ENCODE results near the gene SH3BP2.

SH3BP2 gene

DNA sequence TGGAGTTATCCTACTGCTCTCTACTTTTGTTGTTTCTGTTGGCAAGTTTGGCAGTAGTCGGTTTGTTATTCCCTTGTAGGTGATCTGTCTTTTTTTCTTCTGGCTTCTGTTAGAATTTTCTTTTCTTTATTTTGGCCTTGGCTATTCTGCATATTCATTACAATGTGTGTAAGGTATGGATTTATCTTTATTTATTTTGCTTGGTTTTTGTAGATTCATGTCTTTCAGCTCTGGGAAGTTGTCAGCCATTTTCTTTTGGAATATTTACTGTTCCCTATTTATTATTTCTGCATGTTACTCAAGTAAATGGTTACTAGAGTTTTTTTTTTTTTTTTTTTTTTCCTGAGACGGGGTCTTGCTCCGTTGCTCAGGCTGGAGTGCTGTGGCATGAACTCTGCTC is 63.4 kb downstream of the SH3BP2 start:
- no peak for DNase-seq (ENCODE audit: low spot score)

DNA sequence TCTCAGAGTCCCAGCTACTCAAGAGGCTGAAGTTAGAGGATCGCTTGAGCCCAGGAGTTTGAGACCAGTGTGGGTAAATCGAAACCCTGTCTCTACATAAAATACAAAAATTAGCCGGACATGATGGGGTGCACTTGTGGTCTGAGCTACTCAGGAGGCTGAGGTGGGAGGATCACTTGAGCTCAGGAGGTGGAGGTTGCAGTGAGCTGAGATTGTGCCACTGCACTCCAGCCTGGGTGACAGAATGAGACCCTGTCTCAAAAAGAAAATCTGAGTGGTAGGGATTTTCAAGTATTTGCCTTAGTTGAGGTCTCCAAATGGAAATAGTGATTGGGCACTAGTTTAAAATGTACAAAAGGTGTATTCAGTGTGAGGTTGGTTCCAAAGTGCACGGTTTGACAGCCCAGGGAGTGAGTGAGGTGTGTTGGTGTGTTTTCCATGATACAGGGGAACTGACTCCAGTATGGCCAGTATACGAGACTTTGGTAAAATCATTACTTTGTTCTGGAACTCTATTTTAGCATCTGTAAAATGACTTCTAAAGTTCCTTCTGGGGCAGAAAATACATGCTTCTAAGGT is 64.6 kb downstream of the SH3BP2 start:
- no peak for DNase-seq (ENCODE audit: low spot score)

DNA sequence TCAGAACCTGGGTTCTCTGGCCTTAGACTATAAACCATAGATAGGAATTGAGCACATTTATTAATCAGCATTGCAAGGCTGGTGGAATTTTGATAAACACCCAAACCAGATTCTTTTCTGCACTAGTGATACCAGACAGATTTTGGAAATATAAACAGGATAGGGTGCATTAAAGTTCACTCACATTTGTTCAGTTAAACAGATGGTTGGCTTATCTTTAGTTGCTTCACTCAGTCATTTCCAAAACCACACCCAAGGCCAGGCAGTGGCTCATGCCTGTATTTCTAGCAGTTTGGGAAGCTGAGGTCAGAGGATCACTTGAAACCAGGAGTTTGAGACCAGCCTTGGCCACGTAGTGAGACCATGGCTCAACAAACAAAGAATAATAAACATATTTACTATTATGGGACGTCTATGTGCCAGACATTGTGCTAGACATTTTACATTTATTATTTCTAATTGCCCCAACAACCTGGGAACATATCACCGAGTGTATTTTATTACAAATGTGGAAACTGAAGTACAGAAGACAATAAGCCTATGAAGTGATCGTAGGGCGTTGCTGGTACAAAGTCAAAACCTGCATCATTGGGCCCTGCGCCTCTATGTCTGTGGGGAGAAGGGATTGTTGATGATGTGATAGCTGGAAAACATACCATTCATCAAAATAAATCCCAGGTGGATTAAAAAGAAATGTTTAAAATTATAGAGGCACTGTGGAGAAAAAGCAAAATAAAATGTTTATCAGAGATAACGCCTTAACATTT is 65.7 kb downstream of the SH3BP2 start:
- peak; percentile 24 for DNase-seq (ENCODE audit: low spot score)

DNA sequence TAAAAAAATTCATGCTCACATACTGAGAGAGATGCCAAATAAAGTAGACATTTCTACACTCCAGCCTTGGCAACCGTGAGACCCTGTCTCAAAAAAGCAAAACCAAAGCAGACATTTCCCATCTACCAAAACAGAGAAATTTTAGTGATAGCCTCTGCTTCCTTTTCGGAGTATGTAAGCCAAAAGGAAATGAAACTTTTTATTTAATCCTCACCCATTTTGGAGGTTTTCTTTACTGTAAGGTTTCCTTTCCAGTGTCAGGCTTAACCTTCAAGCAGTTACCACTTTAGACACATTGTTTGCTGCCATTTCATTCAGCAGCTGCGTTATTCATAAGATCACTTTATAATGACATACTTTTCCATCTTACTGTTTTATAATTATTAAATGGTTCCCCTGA is 66.6 kb downstream of the SH3BP2 start:
- no peak for DNase-seq (ENCODE audit: low spot score)

DNA sequence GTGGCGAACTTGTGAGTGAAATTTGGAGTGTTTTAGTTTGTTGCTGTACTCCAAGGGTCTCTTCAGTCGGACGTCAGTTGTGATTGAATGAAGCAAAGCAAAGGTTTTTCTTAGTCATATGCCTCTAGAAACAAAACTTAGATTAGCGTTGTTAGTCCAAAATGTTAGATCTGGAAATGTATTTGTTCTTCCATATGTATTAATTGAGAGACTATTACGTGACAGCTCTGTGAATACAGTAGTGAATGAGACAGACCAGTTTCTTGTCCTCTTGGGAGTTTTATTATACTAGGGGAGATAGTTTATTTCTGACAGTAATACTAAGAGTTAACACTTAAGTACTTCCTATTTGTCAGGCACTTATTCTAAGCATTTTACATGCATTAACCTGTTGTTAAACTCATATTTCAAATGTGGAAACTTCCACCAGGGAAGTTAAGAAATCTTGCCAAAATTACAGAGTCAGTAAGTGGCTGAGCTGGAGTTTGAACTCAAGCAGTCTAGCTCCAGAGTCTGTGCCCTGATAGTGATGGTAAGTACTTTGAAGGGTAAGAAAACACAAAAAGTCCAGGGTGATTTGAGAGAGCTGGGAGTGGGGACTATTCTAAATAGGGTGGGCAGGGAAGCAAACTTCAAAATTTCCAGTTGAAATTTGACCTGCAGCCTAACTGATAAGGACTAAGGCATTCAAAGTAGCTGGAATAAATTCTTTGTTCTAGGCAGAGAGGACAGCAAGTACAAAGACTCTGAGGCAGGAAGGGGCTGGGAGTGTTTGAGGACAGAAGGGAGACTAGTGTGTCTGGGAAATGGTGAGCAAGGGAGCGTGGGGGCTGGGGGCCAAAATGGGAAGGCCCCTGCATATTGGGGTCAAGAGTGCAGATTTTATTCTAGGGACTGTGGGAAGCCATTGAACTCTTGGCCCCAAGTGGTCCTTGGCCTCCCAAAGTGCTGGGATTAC is 67.8 kb downstream of the SH3BP2 start:
- DNase-seq (ENCODE audit: low spot score) = no peak

DNA sequence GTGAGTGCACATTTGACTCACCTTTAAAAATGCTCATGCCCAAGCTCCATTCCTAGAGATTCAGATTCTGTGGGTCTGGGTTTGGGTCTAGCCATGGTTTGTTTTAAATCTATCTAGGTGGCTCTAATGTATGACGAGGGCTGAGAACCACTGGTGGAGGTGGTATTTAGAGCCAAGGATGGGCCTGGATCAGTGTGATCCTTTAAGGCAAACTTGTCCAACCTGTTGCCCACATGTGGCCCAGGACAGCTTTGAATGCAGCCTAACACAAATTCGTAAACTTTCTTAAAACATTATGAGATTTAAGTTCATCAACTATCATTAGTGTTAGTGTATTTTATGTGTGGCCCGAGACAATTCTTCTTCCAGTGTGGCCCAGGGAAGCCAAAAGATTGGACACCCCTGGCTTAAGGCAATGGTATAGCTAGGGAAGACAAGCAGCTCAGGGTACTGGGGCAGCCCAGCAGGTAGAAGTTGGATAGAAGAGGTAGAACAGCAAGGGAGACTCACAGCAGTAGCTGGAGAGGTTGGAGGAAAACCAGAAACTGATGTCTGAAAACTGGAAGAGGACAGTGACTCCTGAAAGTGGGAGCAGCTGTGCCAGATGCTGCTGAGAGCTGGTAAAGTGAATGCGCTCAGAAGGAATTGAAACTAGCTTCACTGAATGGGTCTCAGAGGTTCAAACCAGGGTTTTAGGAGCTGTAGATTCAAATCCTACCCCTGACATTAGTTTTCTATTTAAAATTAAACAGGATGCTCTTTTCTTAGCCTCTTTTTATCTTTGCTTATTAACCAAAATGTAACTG is 68.9 kb downstream of the SH3BP2 start:
- peak; percentile 18 for DNase-seq (ENCODE audit: low spot score)

DNA sequence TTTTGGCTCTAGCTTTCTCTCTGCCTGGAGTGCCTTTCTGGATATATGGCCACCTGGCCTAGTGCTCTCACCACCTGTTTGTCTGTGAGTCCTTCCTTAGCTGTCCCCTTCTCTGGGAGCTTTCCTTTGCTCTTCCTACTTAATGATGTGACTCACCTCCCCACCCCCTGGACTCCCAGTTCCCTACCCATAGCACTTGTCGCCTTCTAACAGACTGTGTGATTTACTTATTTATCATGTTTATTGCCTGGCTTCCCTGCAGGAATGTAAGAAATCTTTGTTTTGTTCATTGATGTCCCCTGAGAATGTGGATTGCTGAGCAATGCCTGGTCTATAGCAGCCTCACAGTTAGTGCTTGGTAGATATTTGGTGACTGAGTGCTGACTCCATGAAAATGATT is 69.6 kb downstream of the SH3BP2 start:
- DNase-seq (ENCODE audit: low spot score) = peak; percentile 82

DNA sequence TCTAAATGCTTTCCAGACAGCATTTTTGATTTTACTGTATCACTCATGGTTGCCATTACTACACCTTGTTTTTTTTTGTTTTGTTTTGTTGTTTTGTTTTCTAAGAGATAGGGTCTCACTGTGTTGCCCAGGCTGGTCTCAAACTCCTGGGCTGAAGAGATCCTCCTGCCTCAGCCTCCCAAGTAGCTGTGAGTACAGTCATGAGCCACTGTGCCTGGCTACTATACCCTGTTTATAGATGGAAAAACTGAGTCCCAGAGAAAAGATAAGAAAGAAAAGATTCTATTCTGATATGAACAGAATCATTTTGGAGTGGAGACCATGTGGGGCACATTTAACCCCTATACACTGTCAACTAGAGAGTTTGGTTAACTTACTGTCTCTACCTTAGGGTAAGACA is 70.8 kb downstream of the SH3BP2 start:
- no peak for DNase-seq (ENCODE audit: low spot score)

DNA sequence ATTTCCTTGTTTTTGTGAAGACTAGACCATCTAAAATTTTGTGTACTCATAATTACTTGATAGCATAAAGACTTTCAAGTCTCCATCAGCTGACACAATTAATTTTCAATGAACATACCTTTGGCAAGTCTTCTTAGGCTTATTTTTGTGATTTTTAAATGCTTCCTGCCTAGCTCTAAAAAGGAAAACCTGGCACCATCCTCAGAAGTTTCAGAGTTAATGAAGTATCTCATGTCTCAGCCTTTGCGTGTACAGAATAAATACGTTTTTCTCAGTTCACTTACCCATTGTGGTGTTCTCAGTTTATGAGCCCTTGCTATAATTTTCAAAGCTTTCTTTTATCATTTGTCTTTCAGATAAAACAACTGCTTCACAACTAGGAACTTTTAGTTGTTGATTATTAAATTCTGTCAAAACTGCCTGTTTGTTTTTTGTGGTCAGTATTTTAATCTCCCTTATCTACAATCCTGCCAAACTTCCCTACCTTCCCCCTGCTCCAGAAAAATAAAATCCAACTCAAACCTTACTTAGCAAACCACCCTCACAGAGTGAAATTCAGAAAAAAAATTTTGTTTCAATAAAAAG is 72.4 kb downstream of the SH3BP2 start:
- DNase-seq (ENCODE audit: low spot score) = no peak

DNA sequence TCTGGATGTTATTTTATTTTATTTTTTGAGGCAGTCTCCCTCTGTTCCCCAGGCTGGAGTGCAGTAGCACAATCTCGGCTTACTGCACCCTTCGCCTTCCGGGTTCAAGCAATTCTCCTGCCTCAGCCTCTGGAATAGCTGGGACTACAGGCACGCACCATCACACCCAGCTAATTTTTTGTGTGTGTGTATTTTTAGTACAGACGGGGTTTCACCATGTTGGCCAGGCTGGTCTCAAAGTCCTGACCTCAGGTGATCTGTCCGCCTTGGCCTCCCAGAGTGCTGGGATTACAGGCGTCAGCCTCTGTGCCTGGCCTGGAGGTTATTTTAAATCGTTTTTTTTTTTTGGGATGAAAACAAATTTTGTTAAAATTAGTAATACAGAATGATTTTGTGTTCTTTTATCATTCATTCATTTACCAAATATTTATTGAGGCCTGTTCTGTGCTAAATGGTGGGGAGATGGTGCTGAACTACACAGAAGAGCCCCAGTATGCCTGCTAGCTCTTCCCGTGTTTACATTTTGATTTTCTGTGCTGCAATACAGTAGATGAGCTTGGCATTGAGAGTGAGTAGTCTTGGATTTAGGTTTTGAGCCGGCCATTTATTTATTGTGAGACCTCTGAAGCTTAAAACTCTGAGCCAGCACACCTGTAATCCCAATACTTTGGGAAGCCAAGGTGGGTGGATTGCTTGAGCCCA is 73.4 kb downstream of the SH3BP2 start:
- DNase-seq (ENCODE audit: low spot score) = no peak

DNA sequence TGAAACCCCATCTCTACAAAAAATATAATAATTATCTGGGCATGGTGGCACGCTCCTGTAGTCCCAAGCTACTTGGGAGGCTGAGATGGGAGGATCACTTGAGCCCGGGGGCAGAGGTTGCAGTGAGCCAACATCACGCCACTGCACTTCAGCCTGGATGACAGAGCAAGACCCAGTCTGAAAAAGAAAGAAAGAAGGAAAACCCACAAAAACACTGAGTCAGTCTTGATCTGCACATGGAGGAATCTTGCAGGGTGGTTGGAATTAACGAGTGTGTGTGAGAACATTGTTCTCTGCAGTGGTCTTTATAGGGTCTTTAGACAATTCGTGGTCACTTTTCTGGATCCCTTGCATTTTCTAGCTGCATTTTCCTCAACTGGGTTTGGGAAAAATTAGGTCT is 74.0 kb downstream of the SH3BP2 start:
- no peak for DNase-seq (ENCODE audit: low spot score)

DNA sequence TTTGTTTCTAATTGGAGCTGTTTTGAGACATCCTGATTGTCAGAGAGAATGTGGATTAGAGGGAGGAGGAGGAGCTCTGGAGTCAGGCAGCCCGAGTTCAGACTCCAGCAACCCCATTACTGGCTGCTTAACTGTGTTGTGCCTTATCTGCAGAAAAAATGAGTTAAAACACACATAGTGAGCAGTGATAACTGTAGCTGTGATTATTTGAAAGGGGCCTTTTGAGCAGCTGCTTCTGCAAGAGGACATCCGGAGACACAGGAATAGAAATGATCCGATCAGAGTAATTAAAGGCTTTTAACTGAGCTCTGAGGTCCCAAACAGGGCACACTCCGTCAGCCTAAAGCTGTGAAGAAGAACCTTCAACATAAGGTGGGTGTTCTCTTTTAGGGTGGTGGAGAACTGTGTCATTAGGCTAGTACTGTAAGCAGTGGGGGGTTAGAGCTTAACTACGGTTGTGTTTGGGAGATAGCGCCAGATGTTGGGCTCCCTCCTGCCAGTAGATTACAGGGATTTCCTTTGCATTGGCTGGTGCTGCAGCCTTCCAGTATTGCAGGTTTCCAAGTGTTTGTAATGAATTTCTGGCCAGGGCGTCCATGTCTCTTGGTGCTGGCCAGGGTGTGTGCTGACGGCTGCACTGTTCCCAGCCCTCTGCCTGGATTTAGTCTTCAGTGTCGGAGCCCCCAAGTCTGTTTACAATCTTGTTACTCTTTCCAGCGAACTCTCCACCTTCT is 75.0 kb downstream of the SH3BP2 start:
- peak; percentile 44 for DNase-seq (ENCODE audit: low spot score)

DNA sequence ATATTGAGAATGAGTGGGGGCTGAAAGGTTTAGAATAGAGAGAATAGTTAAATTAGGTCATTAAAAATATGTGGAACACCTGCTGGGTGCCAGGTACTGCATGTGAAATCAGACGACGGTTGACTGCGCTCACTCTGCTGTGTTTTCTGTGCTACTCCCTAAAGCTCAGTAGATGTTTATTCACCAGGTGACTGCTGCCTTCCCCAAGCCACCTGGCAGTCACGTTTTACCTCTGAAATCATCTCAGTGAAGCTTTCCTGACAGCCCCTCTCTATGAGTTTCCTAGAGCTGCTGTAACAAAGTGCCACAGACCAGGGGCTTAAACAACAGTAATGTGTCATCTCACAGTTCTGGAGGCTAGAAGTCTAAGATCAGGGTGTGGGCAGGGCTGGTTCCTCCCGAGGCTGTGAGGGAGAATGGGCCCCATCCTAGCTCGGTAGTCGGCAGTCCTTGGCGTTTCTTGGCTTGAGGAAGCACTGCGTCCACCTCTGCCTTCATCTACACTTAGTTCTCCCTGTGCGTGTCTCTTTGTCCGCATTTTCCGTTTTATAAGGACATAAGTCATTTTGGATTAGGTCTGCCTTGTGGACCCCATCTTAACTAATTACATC is 76.1 kb downstream of the SH3BP2 start:
- DNase-seq (ENCODE audit: low spot score) = no peak

DNA sequence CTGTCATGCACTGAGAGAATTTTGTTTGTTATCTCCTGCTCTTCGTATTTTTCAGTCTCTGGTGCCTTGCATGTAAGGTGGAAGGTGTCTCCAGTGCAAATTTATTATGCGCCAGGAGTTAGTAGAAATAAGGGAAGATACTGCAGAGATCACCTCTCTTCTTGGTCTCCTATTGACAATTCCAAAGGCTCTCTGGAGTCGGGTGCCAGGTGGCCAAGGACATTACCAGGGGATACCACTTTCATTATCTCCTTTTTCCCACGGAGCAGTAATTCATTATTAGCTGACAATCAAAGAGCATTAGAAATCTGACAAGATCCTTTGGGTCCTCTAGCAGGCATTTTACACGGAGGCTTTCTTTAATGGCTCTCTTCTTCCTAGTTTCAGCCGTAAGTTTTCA is 76.8 kb downstream of the SH3BP2 start:
- DNase-seq (ENCODE audit: low spot score) = no peak

DNA sequence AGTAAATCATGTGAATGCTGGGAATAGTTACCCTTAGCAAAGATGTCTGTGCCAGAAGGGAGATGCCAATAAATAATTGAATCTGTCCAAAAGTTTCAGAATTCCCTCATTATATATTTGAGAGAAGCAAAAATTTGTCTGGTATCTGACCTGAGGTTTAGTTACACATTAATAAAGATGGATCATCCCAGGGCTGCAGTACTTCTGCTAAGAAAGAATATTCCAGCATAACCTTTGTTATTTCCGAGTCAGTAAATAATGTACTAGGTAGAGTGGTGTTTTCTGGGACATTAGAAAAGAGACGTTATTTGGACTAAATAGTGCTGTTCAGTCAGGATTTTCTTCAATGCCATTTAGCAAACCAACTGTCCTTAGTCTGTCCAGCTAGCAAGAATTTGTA is 77.2 kb downstream of the SH3BP2 start:
- DNase-seq (ENCODE audit: low spot score) = no peak

DNA sequence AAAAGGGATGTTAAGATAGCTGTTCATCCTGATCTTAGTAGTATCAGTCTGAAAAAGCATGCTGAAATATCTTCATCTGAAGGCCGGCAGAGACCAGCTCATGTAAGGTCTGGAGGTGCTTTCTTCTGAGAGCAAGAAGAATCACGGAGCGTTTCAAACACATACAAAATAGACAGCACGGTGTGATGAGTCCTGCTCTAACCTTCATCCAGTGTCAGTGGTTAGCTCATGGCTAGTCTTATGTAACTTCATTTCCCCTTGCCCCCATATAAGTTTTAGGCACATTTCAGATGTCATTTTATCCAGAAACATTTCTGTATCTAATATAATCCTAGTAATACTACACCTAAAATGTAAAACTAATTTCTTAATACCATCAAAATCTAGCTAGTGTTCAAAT is 78.6 kb downstream of the SH3BP2 start:
- no peak for DNase-seq (ENCODE audit: low spot score)

DNA sequence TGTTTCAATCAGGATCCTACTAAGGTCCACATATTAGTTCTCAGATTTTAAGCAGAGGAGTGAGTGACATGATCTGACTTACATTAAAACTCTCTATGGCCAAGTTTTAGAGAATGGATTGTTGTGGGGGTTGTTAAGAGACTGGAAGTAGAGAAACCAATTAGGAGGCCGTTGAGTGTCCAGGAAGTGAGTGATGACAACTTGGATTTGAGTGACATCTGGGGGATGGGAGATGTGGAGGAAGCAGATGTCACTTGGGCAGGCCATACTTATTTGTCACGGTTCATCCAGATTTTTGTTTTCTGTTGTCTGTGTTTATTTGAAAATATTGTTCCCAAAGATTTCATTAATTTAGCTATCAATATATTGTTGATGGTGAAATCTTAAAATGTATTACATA is 79.0 kb downstream of the SH3BP2 start:
- DNase-seq (ENCODE audit: low spot score) = no peak

DNA sequence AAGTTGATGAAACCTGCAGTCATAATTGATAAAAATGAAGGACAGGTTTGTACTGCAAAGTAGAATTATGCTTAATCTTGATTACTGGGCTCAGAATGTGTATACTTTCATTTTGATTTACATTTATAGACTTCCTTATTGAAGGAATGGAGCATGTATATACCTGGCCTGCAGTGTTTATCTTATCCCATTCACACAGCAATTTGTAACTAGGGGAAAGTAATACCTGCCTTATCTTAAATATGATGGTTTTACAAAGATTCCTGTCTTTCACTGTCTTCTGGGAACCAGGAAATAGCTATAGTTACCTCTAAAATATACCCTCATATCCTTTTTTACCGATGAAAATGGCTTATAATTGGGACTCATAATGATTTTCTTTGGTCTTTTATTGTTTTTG is 80.4 kb downstream of the SH3BP2 start:
- no peak for DNase-seq (ENCODE audit: low spot score)

DNA sequence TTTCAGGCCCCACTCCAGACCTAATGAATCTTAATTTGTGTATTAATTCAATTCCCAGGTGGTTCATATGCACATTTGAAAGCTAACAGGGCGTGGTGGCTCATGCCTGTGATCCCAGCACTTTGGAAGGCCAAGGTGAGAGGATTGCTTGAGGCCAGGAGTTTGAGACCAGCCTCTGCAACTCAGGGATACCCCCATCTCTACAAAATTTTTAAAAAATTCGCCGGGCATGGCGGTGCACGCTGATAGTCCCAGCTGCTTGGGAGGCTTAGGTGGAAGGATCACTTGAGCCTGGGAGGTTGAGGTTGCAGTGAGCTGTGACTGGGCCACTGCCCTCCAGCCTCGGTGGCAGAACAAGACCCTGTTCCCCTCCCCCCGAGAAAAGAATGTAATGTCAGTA is 82.0 kb downstream of the SH3BP2 start:
- no peak for DNase-seq (ENCODE audit: low spot score)

DNA sequence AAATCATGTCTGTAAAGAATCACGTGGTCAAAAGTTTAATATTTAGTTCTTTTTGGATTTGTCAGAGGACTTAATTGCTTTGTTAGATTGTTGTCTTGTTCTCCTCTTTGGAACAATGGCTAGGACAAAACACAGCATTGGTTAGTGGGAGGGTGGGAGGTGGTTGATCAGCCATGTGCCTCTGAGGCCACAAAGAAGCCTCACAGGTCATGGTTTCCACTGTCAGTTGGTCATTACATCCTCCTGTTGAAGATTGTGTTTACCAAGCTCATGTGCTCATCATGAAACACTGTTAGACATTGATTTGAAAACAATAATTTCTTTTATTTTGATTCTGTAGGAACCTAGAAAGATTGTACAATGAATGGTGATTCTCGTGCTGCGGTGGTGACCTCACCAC is 82.7 kb downstream of the SH3BP2 start:
- DNase-seq (ENCODE audit: low spot score) = no peak

Measured in AG08395 (cell line).